M059J (cell line): Measurements from ENCODE around the gene CCNY. TPM values are rescaled to one million over a fixed set of nuclear protein-coding genes. Genes with fewer than 3 reads are reported as not detected.

ENCODE experiments used
- total RNA-seq: library from RNA; depleted of rRNA; stranded (reverse); fragments of >200 nt; shearing (Covaris generic); gene quantifications from 2 replicates; pipeline ENCODE4 v1.2.3, GENCODE V29; 2014; rRNA removed

CCNY gene
- total RNA-seq, 1 experiment from 2014 or later = 20.8 TPM

Other genes starting within 250 kb of the CCNY start
- 15.2 and 22.4 TPM in 2 replicates for gene CUL2, start 246.2 kb upstream of the CCNY start, total RNA-seq
- gene CREM, start 209.7 kb upstream of the CCNY start, total RNA-seq = 35.0 and 35.2 TPM in 2 replicates